HTR-8/SVneo (cell line): Measurements from ENCODE around the gene CHST6.
A peak's percentile ranks its signal among the peaks of the same experiment; 100 is the strongest.

Source experiments
- DNase-seq: peaks from one replicate; pipeline ENCODE4 v3.0.0; 2011; ENCODE audit warnings: low spot score, mixed read lengths; ENCODE audit not compliant: insufficient read length
- FAIRE-seq: peaks from 2 replicates; lab custom pipeline; 2011; peaks lifted over from hg19 to GRCh38; lab: Jason Lieb, UNC

Gene CHST6

GRCh38 chr16:75478480-75479345 lies 16.5 kb downstream of the CHST6 start:
- FAIRE-seq = peak; percentile 69
- DNase-seq = no peak

GRCh38 chr16:75477680-75478473 lies 17.4 kb downstream of the CHST6 start:
- DNase-seq (no peak), FAIRE-seq (no peak)

GRCh38 chr16:75476817-75477216 lies 18.4 kb downstream of the CHST6 start:
- DNase-seq (no peak), FAIRE-seq (no peak)

GRCh38 chr16:75475420-75475847 lies 19.8 kb downstream of the CHST6 start:
- FAIRE-seq = peak; percentile 68

GRCh38 chr16:75472908-75473877 lies 22.0 kb downstream of the CHST6 start:
- FAIRE-seq (no peak), DNase-seq (no peak)

More at GRCh38 chr16:75475420-75475847, 19.8 kb downstream of the CHST6 start:
- DNase-seq = no peak

GRCh38 chr16:75471723-75472633 lies 23.3 kb downstream of the CHST6 start:
- FAIRE-seq (peak; percentile 93), DNase-seq (peak; percentile 89)

- no peak for FAIRE-seq
Observed at GRCh38 chr16:75466760-75467159, 28.5 kb downstream of the CHST6 start.

GRCh38 chr16:75464122-75464918 lies 30.9 kb downstream of the CHST6 start, which contains the start of gene TMEM170A:
TSS of gene TMEM170A (minus strand) at chr16:75464689. CDS start at chr16:75464600, 89 bp downstream.
- peak; percentile 99 for DNase-seq
- peak; percentile 97 for FAIRE-seq

More at GRCh38 chr16:75466760-75467159, 28.5 kb downstream of the CHST6 start:
- DNase-seq = no peak

GRCh38 chr16:75463389-75464121 lies 31.7 kb downstream of the CHST6 start:
- DNase-seq (peak; percentile 31), FAIRE-seq (peak; percentile 67)

GRCh38 chr16:75462806-75463205 lies 32.4 kb downstream of the CHST6 start:
- DNase-seq (no peak), FAIRE-seq (no peak)

GRCh38 chr16:75461575-75461974 lies 33.7 kb downstream of the CHST6 start:
- DNase-seq = no peak
- no peak for FAIRE-seq

GRCh38 chr16:75460446-75460845 lies 34.8 kb downstream of the CHST6 start:
- DNase-seq = no peak
- no peak for FAIRE-seq

GRCh38 chr16:75459691-75460090 lies 35.5 kb downstream of the CHST6 start:
- FAIRE-seq (no peak), DNase-seq (no peak)

- DNase-seq (no peak), FAIRE-seq (no peak)
Observed at GRCh38 chr16:75458439-75458838, 36.8 kb downstream of the CHST6 start.

- DNase-seq = no peak
- FAIRE-seq = no peak
Observed at GRCh38 chr16:75458029-75458428, 37.2 kb downstream of the CHST6 start.

- DNase-seq (no peak), FAIRE-seq (no peak)
Observed at GRCh38 chr16:75457485-75458021, 37.7 kb downstream of the CHST6 start.

- FAIRE-seq = no peak
- no peak for DNase-seq
Observed at GRCh38 chr16:75456971-75457370, 38.3 kb downstream of the CHST6 start.
